Stomach smooth muscle (tissue), 2 donors: ENCODE measurements around the gene METTL14.

ENCODE experiments used
- H3K27ac ChIP-seq: one replicate; pipeline ENCODE4 v1.7.0; 2013; ENCODE audit warnings: mild to moderate bottlenecking, low read length, inconsistent platforms
- H3K27me3 ChIP-seq, 2 donors: one replicate each; pipeline ENCODE4 v1.7.0; 2013; ENCODE audit warnings: low read length in 2 of 2; ENCODE audit not compliant: insufficient read depth in 2 of 2, control insufficient read depth in 1 of 2
- H3K36me3 ChIP-seq, 2 donors: one replicate each; pipeline ENCODE4 v1.7.0; 2013; ENCODE audit warnings: low read length in 2 of 2; ENCODE audit not compliant: control insufficient read depth in 2 of 2, insufficient read depth in 2 of 2
- H3K4me1 ChIP-seq: one replicate; pipeline ENCODE4 v1.7.0; 2013; ENCODE audit warnings: low read length; ENCODE audit not compliant: control insufficient read depth, insufficient read depth
- H3K4me3 ChIP-seq, 2 donors: one replicate each; pipeline ENCODE4 v1.7.0; 2013; ENCODE audit warnings: low read length in 2 of 2
- H3K9ac ChIP-seq, 2 donors: one replicate each; pipeline ENCODE4 v1.7.0; 2013; ENCODE audit warnings: low read length in 2 of 2, mild to moderate bottlenecking in 1 of 2
- H3K9me3 ChIP-seq, 2 donors: one replicate each; pipeline ENCODE4 v1.7.0; 2013; ENCODE audit warnings: low read length in 2 of 2; ENCODE audit not compliant: control insufficient read depth in 2 of 2
- donor health status: healthy.
- donor health status: Pancreatic carcinoma.

The METTL14 gene

DNA sequence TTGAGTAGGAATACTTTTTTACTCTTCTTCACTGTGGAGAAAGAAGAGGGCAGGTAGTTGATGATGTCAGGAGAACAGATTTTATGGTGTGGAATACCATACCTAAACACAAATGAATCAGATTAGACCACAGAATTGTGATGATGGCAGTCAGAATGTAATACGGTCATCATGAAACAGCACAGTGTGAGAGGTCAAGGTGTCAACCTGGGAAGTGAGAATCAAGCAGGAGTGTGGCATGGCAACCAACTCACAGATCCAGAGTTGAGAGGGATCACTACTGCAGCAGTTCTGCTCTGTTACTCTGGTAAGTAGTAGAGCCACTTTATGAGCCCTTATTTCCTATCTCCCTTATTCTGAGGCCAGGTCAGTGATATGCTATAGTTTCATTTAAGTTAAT lies 27.7 kb downstream of the METTL14 start:
- H3K27ac ChIP-seq: no peak overlapping the region
- H3K27me3 ChIP-seq: no peaks in the 10 kb centered on the region
- H3K36me3 ChIP-seq: peaks cover 5 to 8% of the 10 kb centered on the region in 2 donors
- no peaks in the 10 kb centered on the region for H3K4me1 ChIP-seq
- no peak overlapping the region for H3K4me3 ChIP-seq
- no peak overlapping the region for H3K9ac ChIP-seq
- H3K9me3 ChIP-seq: no peaks in the 10 kb centered on the region

- H3K4me1 ChIP-seq: no peaks in the 10 kb centered on the region
- H3K9ac ChIP-seq: no peak overlapping the region
- H3K4me3 ChIP-seq: no peak overlapping the region
- no peaks in the 10 kb centered on the region for H3K27me3 ChIP-seq
- peaks cover 5 to 8% of the 10 kb centered on the region in 2 donors for H3K36me3 ChIP-seq
- no peaks in the 10 kb centered on the region for H3K9me3 ChIP-seq
- H3K27ac ChIP-seq: no peak overlapping the region
Observed at GRCh38 chr4:118714682-118715081, 29.5 kb downstream of the METTL14 start.

GRCh38 chr4:118716304-118716703 lies 31.1 kb downstream of the METTL14 start:
- Histone ChIP-seq H3K9ac (no peak overlapping the region), H3K9me3 (no peaks in the 10 kb centered on the region), H3K27ac (no peak overlapping the region), H3K4me1 (no peaks in the 10 kb centered on the region), H3K27me3 (no peaks in the 10 kb centered on the region), H3K36me3 (peaks cover 6% of the 10 kb centered on the region in 2 donors), H3K4me3 (no peak overlapping the region)

DNA sequence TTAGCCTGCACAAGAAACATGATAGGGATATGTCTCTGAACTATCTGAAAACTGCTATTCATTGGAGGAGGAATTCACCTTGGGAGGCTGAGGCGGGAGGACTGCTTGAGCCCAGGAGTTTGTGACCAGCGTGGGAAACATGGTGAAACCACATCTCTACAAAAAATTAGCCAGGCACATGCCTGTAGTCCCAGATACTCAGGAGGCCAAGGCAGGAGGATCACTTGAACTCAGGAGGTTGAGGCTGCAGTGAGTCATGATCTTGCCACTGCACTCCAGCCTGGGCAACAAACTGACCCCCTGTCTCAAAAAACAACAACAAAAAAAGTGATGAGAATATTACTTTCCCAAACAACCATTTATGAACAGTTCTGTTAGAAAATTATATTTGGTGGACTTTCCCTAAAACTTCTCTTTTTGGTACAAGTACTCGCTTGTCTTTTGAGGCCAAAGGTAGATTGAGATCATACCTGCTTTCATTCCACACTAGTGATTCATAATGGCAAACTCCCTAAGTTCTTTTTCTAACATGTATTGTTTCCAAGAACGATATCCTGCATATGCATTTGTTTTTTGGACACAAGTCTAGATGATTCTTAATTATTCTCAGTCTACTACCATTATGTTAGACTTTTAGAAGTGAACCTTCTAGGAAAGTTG lies 33.4 kb downstream of the METTL14 start:
- Histone ChIP-seq H3K27ac (no peak overlapping the region), H3K36me3 (peaks cover 8 to 12% of the 10 kb centered on the region in 2 donors), H3K9me3 (no peaks in the 10 kb centered on the region), H3K4me3 (no peak overlapping the region), H3K4me1 (no peaks in the 10 kb centered on the region), H3K9ac (no peak overlapping the region), H3K27me3 (no peaks in the 10 kb centered on the region)

- H3K27me3 ChIP-seq: no peaks in the 10 kb centered on the region
- H3K36me3 ChIP-seq: peaks cover 25 to 28% of the 10 kb centered on the region in 2 donors
- no peaks in the 10 kb centered on the region for H3K4me1 ChIP-seq
- H3K4me3 ChIP-seq: no peak overlapping the region
- H3K9me3 ChIP-seq: no peaks in the 10 kb centered on the region
- no peak overlapping the region for H3K9ac ChIP-seq
- H3K27ac ChIP-seq: no peak overlapping the region
Observed at GRCh38 chr4:118721752-118722151, 36.6 kb downstream of the METTL14 start.

DNA sequence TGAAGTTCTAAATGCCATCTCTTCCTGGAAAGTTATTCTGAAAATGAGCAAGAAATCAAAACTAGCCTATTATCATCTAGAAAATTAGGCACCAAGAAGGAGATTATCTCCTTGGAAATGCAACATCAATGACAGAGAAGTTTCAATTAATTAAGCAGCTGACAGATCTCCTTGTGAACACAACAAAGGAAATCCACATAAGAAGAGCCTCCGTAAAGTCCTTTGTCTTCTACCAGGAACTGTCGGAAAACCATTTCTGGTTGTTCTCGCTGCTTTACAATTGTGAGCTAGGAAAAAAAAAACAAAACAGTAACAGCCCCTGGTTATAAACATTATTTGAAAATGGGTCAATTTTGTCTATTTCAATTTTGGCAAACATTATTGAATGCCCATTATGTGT lies 38.2 kb downstream of the METTL14 start:
- no peaks in the 10 kb centered on the region for H3K4me1 ChIP-seq
- H3K36me3 ChIP-seq: peaks cover 33 to 34% of the 10 kb centered on the region in 2 donors
- no peaks in the 10 kb centered on the region for H3K9me3 ChIP-seq
- no peaks in the 10 kb centered on the region for H3K27me3 ChIP-seq
- H3K4me3 ChIP-seq: no peak overlapping the region
- H3K27ac ChIP-seq: no peak overlapping the region
- no peak overlapping the region for H3K9ac ChIP-seq

GRCh38 chr4:118727360-118727759 lies 42.2 kb downstream of the METTL14 start:
- no peaks in the 10 kb centered on the region for H3K27me3 ChIP-seq
- H3K36me3 ChIP-seq: peaks cover 29 to 38% of the 10 kb centered on the region in 2 donors
- H3K4me1 ChIP-seq: no peaks in the 10 kb centered on the region
- no peak overlapping the region for H3K9ac ChIP-seq
- H3K27ac ChIP-seq: no peak overlapping the region
- no peak overlapping the region for H3K4me3 ChIP-seq
- no peaks in the 10 kb centered on the region for H3K9me3 ChIP-seq

- no peak overlapping the region for H3K9ac ChIP-seq
- no peaks in the 10 kb centered on the region for H3K27me3 ChIP-seq
- H3K4me3 ChIP-seq: no peak overlapping the region
- H3K9me3 ChIP-seq: no peaks in the 10 kb centered on the region
- H3K4me1 ChIP-seq: no peaks in the 10 kb centered on the region
- H3K27ac ChIP-seq: no peak overlapping the region
- H3K36me3 ChIP-seq: peaks cover 24 to 36% of the 10 kb centered on the region in 2 donors
Observed at GRCh38 chr4:118729287-118730286, 44.4 kb downstream of the METTL14 start.

DNA sequence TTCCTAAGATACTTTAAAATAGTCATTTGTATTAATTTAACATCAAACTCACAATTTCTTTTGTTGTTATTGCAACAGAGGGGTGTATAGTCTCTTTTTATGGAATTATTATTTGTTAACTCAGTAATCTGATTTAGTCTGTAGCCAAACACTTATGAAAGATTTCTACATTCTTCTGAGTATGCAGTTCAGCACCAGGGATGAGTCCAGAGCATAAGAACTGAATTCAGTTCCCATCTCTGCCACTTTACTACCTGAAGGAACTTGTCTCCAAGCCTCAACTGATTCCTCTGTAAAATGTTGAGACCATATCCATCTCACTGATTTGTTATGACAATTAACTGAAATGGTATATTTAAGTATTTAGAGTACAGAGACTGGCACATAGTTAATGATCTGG lies 45.5 kb downstream of the METTL14 start:
- Histone ChIP-seq H3K9ac (no peak overlapping the region), H3K4me3 (no peak overlapping the region), H3K27ac (no peak overlapping the region), H3K4me1 (no peaks in the 10 kb centered on the region), H3K9me3 (no peaks in the 10 kb centered on the region), H3K27me3 (no peaks in the 10 kb centered on the region), H3K36me3 (peaks cover 19 to 30% of the 10 kb centered on the region in 2 donors)

DNA sequence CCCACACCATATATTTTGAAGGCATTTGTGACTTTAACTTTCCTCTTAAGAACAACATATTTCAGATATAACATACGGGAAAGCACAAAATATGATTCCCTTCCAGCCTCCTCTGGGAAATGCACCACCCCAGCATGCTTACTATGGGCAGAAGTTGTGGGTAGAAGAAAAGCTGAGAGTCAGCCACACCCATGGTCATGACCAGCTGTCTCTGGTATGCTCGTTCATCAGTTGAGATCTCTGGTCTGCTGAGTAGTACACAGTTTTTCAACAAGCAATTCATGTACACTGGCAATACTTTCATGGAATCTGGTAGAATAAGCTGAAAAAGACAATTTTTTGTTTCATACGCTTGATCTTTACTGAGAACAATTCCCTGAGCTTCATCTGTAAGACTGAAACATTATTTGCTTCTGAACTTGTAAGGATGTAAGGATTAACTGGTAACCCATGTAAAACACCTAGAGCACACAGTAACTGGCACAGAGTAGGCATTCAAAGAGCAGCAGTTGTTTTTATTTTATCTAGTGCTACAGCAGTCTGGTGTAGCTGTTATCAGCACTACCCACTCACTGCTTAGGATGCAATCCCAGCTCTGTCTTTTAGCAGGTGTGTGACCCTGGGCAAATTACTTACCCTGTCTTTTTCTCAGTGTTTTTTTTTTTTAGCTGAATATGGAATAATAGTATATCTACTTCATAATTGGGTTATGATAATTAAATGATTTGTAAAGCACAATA lies 47.6 kb downstream of the METTL14 start:
- Histone ChIP-seq H3K9me3 (no peaks in the 10 kb centered on the region), H3K4me3 (no peak overlapping the region), H3K36me3 (peaks cover 8 to 16% of the 10 kb centered on the region in 2 donors), H3K4me1 (no peaks in the 10 kb centered on the region), H3K27me3 (no peaks in the 10 kb centered on the region), H3K27ac (no peak overlapping the region), H3K9ac (no peak overlapping the region)
